GM21381 (cell line): Measurements from ENCODE around the gene MVD.

Source experiments
- ATAC-seq: cut with Tn5 transposase; IDR thresholded peaks from one replicate; pipeline ENCODE4 v1.9.1; 2021; ENCODE audit warnings: mild to moderate bottlenecking, moderate library complexity; ENCODE audit not compliant: unreplicated experiment

MVD gene

GRCh38 chr16:88645941-88646340, 16.9 kb downstream of the MVD start:
- no peak for ATAC-seq

- ATAC-seq = no peak
Observed at GRCh38 chr16:88645455-88645854, 17.4 kb downstream of the MVD start.

GRCh38 chr16:88643644-88643932, 19.3 kb downstream of the MVD start:
- ATAC-seq = no peak

- no peak for ATAC-seq
Observed at GRCh38 chr16:88642881-88643643, 19.8 kb downstream of the MVD start.

GRCh38 chr16:88640498-88641247, 22.2 kb downstream of the MVD start:
- no peak for ATAC-seq

GRCh38 chr16:88640039-88640495, 22.8 kb downstream of the MVD start:
- ATAC-seq = no peak

GRCh38 chr16:88639231-88640038, 23.5 kb downstream of the MVD start:
- ATAC-seq = no peak

- no peak for ATAC-seq
Observed at GRCh38 chr16:88638323-88639230, 24.3 kb downstream of the MVD start, which contains the start of gene IL17C. Gene IL17C, plus strand, starts transcription at chr16:88638572. Its CDS starts 70 bp downstream, at chr16:88638642.

GRCh38 chr16:88636488-88637265, 26.2 kb downstream of the MVD start:
- no peak for ATAC-seq

GRCh38 chr16:88635671-88636319, 27.1 kb downstream of the MVD start:
- no peak for ATAC-seq

- ATAC-seq = no peak
Observed at GRCh38 chr16:88634994-88635670, 27.8 kb downstream of the MVD start.

- peak; percentile 48 for ATAC-seq
Observed at GRCh38 chr16:88634141-88634993, 28.5 kb downstream of the MVD start.

GRCh38 chr16:88633684-88634140, 29.2 kb downstream of the MVD start:
- ATAC-seq = peak; percentile 34

GRCh38 chr16:88632587-88632930, 30.3 kb downstream of the MVD start:
- no peak for ATAC-seq

- no peak for ATAC-seq
Observed at GRCh38 chr16:88631920-88632586, 30.8 kb downstream of the MVD start.

GRCh38 chr16:88631384-88631783, 31.5 kb downstream of the MVD start:
- no peak for ATAC-seq

- ATAC-seq = no peak
Observed at GRCh38 chr16:88630941-88631340, 31.9 kb downstream of the MVD start.
